GM12865 (cell line): ENCODE results near the gene ERGIC1.
A peak's percentile ranks its signal among the peaks of the same experiment; 100 is the strongest.
"Not testable (repeated sequence)": the region's sequence is repeated elsewhere in the genome, so short reads cannot be mapped to it uniquely, and the experiment has no call there.

Experiments used
- DNase-seq: peaks from one replicate; pipeline ENCODE4 v3.0.0; 2010; ENCODE audit warnings: low read depth
- H3K4me3 ChIP-seq: 2 replicates; pipeline ENCODE4 v1.5.1; 2011; ENCODE audit warnings: mild to moderate bottlenecking, low read depth, low read length, control low read depth
- TF ChIP-seq, protein P1 (sequence below): IDR thresholded peaks from 2 replicates; pipeline ENCODE4 v1.5.1; 2011; ENCODE audit warnings: low read length, control low read depth, low read depth, inconsistent platforms; ENCODE audit not compliant: insufficient read depth; ENCODE audit errors: missing control alignments

The ERGIC1 gene, protein sequence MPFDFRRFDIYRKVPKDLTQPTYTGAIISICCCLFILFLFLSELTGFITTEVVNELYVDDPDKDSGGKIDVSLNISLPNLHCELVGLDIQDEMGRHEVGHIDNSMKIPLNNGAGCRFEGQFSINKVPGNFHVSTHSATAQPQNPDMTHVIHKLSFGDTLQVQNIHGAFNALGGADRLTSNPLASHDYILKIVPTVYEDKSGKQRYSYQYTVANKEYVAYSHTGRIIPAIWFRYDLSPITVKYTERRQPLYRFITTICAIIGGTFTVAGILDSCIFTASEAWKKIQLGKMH

DNA sequence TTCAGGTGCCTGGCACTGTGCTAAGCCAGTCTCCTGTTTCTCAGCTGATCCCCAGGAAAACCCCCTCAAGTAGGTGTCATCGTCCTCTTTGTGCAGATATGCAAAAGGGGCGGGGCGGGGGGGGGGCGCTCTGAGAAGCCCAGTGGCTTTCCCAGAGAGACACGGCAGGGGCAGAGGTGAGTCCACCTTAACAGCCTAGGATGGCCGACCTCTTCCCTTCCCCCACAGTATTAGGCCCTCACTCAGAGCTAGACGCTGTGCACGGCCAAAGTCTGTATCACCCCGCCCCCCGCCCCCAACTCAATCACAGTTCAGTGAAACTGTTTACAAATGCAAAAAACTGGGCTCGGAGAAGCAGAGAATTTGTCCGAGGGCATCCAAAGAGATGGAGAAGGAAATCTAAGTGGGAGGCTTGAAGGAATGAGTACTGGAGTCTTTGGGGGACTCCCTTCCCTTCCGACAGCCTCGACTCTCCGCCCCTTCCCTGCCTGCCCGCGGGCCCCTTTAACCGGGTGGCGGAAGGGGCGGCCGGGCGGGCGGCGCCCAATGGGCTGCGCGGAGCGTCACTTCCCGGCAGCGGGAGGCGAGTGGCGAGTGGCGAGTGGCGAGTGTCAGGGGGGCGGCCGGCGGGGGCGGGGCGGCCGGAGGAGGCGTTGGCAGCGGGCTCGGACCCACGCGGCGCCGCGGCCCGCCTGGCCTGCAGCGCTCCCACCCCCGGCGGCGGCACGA lies at the start of gene ERGIC1:
TSS of gene ERGIC1 (plus strand) at position 566 of the 729 bp plus-strand sequence. CDS start at position 729, 163 bp downstream.
- DNase-seq, result peak; percentile 87
- TF ChIP-seq, protein P1, sequence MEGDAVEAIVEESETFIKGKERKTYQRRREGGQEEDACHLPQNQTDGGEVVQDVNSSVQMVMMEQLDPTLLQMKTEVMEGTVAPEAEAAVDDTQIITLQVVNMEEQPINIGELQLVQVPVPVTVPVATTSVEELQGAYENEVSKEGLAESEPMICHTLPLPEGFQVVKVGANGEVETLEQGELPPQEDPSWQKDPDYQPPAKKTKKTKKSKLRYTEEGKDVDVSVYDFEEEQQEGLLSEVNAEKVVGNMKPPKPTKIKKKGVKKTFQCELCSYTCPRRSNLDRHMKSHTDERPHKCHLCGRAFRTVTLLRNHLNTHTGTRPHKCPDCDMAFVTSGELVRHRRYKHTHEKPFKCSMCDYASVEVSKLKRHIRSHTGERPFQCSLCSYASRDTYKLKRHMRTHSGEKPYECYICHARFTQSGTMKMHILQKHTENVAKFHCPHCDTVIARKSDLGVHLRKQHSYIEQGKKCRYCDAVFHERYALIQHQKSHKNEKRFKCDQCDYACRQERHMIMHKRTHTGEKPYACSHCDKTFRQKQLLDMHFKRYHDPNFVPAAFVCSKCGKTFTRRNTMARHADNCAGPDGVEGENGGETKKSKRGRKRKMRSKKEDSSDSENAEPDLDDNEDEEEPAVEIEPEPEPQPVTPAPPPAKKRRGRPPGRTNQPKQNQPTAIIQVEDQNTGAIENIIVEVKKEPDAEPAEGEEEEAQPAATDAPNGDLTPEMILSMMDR, result no peak

DNA sequence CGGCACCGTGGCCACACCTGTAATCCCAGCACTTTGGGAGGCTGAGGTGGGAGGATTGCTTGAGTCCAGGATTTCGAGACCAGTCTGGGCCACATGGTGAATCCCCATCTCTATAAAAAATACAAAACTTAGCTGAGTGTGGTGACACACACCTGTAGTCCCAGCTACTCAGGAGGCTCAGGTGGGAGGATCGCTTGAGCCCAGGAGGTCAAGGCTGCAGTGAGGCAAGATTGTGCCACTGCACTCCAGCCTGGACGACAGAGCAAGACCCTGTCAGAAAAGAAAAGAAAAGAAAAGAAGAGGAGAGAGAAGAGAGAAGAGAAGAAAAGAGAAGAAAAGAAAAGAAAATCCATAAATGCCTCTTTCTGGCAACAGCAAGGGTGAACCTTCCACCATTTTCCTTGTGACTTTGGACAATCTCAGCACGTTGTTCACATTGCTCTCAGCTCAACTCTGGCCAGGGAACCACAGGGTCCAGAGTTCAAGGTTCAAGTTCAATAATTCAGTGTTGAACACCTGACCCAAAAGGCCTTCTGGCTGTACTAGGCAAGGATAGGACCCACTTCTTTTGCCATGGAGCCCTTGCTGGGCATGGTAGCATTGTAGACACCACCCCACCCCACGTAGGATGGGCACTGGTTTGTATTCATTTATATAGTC lies 48.5 kb upstream of the ERGIC1 start:
- TF ChIP-seq, protein P1, result no peak
- DNase-seq, result no peak
- no peak overlapping the region for H3K4me3 ChIP-seq

More for the DNA sequence above, at the start of gene ERGIC1:
- H3K4me3 ChIP-seq, result peak within 1 kb of the TSS; percentile 79

DNA sequence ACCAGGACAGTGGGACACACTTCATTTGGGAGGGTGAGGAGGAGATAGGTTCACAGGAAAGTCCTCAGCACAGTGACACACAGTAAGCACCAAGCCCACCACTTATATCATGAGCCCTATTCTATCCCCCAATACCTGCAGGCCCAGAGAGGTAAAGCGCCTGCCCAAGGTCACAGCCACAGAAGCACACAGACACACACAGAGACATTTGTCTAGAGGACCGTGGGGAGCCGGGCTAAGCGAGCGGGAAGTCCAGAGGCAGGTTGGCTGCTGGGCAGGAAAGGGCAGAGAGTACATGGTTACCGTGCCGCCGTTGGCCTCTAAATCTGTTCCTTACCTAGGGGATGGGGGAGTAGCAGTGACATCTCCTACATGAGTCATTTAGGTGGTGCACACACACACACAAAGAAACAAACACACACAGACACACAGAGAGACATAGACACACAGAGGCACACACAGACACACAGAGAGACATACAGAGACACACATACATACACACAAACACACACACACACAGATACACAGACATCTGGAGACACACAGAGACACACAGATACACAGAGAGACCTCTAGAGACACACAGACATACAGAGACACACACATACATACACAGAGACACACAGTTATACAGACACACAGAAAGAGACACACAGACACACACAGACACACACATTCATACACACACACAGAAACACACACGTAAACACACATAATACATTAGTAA lies 47.2 kb upstream of the ERGIC1 start:
- DNase-seq, result no peak
- no peak overlapping the region for H3K4me3 ChIP-seq
- TF ChIP-seq, protein P1, result no peak

DNA sequence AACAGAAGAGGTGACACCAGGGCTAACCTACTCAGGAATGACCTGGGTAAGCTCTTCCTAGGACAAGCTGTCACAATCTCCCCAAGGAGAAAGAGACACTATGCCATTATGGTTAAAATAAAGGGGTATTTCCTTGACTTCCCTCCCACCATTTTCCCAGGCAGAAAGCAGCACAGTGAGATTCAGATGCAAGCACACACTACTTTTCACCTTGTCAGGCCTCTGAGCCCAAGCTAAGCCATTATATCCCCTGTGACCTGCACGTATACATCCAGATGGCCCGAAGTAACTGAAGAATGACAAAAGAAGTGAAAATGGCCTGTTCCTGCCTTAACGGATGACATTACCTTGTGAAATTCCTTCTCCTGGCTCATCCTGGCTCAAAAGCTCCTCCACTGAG lies 46.5 kb upstream of the ERGIC1 start:
- not testable (repeated sequence) for H3K4me3 ChIP-seq, DNase-seq

DNA sequence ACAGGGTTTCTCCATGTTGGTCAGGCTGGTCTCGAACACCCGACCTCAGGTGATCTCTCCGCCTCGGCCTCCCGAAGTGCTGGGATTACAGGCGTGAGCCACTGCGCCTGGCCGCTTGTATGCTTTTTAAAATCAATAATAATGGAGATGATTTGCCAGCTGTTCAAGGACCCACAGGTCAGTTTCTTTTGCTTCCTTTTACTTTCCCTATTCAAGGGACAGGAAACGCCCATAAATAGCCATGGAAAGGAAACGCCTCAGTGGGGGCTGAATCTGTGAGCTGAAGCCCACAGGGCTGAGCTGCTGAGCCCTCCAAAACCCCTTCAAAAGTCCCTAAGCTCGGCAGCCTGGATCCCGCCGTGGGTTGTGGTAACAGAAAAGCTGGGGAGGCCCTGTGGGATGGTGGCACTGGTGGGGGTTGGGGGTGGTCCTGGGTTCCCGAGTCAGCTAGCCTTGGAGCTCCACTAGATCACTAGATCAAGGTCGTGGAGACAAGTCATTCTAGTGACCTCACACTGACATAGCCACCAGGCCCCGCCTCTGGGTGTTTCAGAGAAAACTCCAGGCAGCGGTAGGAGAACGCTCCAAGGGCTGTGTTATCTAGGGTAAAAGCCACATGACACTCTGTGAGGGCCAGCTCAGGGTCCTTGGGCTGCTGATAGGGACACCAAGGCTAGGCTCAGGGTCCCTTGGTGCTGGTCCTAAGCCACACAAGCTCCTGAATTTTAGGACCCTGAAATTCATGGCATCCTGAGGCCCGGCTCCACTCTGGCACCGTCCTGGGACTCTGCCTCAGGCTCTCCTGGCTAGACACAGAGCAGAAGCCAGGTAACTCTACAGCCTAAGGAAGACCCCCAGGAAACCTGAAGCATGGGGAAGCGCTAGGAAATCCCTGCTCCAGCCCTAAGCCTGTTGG lies 45.0 kb upstream of the ERGIC1 start:
- peak; percentile 34 for DNase-seq
- TF ChIP-seq, protein P1, result no peak
- H3K4me3 ChIP-seq, result no peak overlapping the region

DNA sequence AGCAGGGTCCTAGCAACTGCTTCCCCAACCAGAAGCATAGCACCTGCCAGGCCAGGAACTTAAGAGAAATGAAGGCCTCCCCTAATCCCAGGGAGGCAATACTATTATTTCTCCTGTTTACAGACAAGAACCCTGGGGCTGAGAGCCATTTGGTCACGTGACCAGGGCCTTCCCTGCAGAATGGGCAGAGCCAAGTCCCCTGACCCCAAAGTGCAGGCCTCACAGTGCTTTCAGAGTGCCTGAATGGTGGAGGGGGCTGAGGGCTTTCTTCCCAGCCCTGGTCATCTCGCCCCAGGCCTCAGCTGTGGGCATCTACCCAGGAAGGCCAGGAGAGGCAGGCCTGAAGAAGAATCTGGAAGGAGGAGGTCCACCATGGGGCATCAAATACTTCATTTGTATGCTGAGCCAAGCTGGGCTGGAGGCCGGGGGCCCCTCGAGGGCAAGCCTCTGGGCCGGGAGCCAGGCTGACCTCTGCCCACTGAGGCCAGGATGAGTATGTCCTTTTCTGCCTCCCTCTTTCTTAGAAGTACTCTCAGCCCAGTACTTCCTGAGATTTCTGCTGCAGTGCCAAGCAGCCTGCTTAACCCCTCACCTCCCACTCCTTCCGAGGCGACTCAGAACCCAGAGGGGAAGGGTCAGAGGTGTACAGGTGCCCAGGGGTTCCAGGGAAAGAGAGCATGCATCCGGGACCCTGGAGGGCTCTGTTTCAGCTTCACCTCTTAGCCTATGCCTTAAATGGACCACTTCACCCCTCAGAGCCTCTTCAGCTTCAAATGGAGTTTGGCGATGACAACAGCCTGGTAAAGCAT lies 44.2 kb upstream of the ERGIC1 start:
- H3K4me3 ChIP-seq, result no peak overlapping the region
- DNase-seq, result no peak
- TF ChIP-seq, protein P1, result no peak
